Measurements from ENCODE around the gene TRIM33. TPM values are rescaled to one million over a fixed set of nuclear protein-coding genes. Genes with fewer than 3 reads are reported as not detected.

TRIM33 gene
- total RNA-seq, 1 donor, result 37.4 TPM

GRCh38 chr1:114507513-114507912, 3.5 kb downstream of the TRIM33 start:
- TF ChIP-seq, protein P1, sequence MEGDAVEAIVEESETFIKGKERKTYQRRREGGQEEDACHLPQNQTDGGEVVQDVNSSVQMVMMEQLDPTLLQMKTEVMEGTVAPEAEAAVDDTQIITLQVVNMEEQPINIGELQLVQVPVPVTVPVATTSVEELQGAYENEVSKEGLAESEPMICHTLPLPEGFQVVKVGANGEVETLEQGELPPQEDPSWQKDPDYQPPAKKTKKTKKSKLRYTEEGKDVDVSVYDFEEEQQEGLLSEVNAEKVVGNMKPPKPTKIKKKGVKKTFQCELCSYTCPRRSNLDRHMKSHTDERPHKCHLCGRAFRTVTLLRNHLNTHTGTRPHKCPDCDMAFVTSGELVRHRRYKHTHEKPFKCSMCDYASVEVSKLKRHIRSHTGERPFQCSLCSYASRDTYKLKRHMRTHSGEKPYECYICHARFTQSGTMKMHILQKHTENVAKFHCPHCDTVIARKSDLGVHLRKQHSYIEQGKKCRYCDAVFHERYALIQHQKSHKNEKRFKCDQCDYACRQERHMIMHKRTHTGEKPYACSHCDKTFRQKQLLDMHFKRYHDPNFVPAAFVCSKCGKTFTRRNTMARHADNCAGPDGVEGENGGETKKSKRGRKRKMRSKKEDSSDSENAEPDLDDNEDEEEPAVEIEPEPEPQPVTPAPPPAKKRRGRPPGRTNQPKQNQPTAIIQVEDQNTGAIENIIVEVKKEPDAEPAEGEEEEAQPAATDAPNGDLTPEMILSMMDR (IDR thresholded peaks at IDR 0.05; ENCODE audit: insufficient read depth, low read length), result no peak
- DNase-seq (ENCODE audit: low read depth), result no peak
- H3K4me3 ChIP-seq (ENCODE audit: low read depth, low read length), result no peak overlapping the region

DNA sequence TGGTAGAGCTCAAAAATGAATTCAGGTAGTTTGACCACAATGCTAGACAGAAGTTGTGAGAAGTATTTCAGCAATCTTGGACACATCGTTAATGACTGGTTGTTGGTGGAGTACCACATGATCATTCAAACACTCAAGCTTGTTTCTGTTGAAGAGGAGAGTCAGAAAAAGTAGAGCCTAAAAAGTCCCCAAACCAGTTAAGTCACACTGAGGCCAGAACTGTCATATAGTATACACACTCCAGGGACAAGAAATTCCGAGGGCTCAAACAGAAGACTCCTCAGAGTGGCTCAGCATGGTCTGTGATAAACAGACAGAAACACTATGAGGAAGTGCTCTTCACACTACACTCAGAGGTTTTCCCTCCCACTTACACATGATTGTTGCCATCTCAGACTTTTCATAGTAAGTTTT, 5.8 kb downstream of the TRIM33 start:
- no peak for DNase-seq (ENCODE audit: low read depth)
- TF ChIP-seq, protein P1 (IDR thresholded peaks at IDR 0.05; ENCODE audit: insufficient read depth, low read length), result no peak
- H3K4me3 ChIP-seq (ENCODE audit: low read depth, low read length), result no peak overlapping the region

- TF ChIP-seq, protein P1 (IDR thresholded peaks at IDR 0.05; ENCODE audit: insufficient read depth, low read length), result no peak
- H3K4me3 ChIP-seq (ENCODE audit: low read depth, low read length), result no peak overlapping the region
- no peak for DNase-seq (ENCODE audit: low read depth)
Observed at GRCh38 chr1:114503916-114504422, 7.0 kb downstream of the TRIM33 start.

GRCh38 chr1:114502080-114502479, 8.9 kb downstream of the TRIM33 start:
- TF ChIP-seq, protein P1 (IDR thresholded peaks at IDR 0.05; ENCODE audit: insufficient read depth, low read length), result no peak
- no peak for DNase-seq (ENCODE audit: low read depth)
- no peak overlapping the region for H3K4me3 ChIP-seq (ENCODE audit: low read depth, low read length)

GRCh38 chr1:114499478-114499877, 11.5 kb downstream of the TRIM33 start:
- TF ChIP-seq, protein P1 (IDR thresholded peaks at IDR 0.05; ENCODE audit: insufficient read depth, low read length), result no peak
- no peak overlapping the region for H3K4me3 ChIP-seq (ENCODE audit: low read depth, low read length)
- DNase-seq (ENCODE audit: low read depth), result no peak

DNA sequence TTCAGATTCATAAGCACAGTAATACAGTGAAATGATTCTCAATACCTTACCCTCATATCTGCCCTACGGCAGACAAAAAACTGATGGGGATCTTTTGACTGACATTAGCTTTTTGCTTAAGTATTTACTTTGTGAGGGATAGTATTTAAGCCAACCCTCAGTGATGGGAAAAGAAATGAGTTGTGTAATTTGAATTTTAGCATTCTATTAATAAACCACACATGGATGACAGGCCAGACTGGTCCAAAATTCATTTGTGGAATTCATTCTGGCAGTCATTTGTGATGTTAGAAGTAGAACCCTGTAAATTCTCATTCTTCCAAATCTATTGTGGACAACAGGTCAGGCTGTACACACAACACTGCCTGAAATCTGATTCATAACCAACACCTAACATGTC, 14.9 kb downstream of the TRIM33 start:
- DNase-seq (ENCODE audit: low read depth), result peak; percentile 37
- TF ChIP-seq, protein P1 (IDR thresholded peaks at IDR 0.05; ENCODE audit: insufficient read depth, low read length), result no peak

GRCh38 chr1:114495486-114495885, 15.5 kb downstream of the TRIM33 start:
- peak; percentile 19 for DNase-seq (ENCODE audit: low read depth)
- H3K4me3 ChIP-seq (ENCODE audit: low read depth, low read length), result no peak overlapping the region
- TF ChIP-seq, protein P1 (IDR thresholded peaks at IDR 0.05; ENCODE audit: insufficient read depth, low read length), result no peak

More for the DNA sequence above, 14.9 kb downstream of the TRIM33 start:
- no peak overlapping the region for H3K4me3 ChIP-seq (ENCODE audit: low read depth, low read length)

Data from fibroblast of the aortic adventitia (primary cell).